Measurements from ENCODE around the gene OR10A2. TPM values are rescaled to one million over a fixed set of nuclear protein-coding genes. Genes with fewer than 3 reads are reported as not detected.

Gene OR10A2
- total and polyA plus RNA-seq, 7 donors, result not detected

- DNase-seq, result no peak
- intact Hi-C loops (cut with DNase I), result no loop called here
Measured at GRCh38 chr11:6855971-6856541, 6.8 kb upstream of the OR10A2 start.

GRCh38 chr11:6856871-6857270, 6.0 kb upstream of the OR10A2 start:
- Histone ChIP-seq H3K36me3 (no peaks in the 10 kb centered on the region), H3K4me3 (no peak overlapping the region), H3K27ac (no peak overlapping the region), H3K27me3 (no peaks in the 10 kb centered on the region), H3K9me3 (no peaks in the 10 kb centered on the region), H3K4me1 (peaks cover 0 to 14% (median 8%) of the 10 kb centered on the region in 4 donors)
- TF ChIP-seq EP300 (IDR thresholded peaks at IDR 0.05), result no peak
- TF ChIP-seq POLR2A (IDR thresholded peaks at IDR 0.05), result no peak
- TF ChIP-seq CTCF (IDR thresholded peaks at IDR 0.05), result no peak
- TF ChIP-seq POLR2AphosphoS5 (IDR thresholded peaks at IDR 0.05), result no peak
- WGBS, 2 donors, result 40 to 61% methylated on average over 3 of the region's 3 CpGs
- intact Hi-C loops (cut with DNase I), result no loop called here
- DNase-seq, result no peak

More at GRCh38 chr11:6855971-6856541, 6.8 kb upstream of the OR10A2 start:
- TF ChIP-seq POLR2A (IDR thresholded peaks at IDR 0.05) (no peak), CTCF (IDR thresholded peaks at IDR 0.05) (no peak), POLR2AphosphoS5 (IDR thresholded peaks at IDR 0.05) (no peak), EP300 (IDR thresholded peaks at IDR 0.05) (no peak)
- no peaks in the 10 kb centered on the region for H3K27me3 ChIP-seq
- H3K9me3 ChIP-seq, result no peaks in the 10 kb centered on the region
- no peak overlapping the region for H3K4me3 ChIP-seq
- H3K4me1 ChIP-seq, result peaks cover 0 to 14% (median 8%) of the 10 kb centered on the region in 4 donors
- H3K36me3 ChIP-seq, result no peaks in the 10 kb centered on the region
- no peak overlapping the region for H3K27ac ChIP-seq
- WGBS, 2 donors, result 33 to 59% methylated on average over 1 of the region's 1 CpG

- no peaks in the 10 kb centered on the region for H3K27me3 ChIP-seq
- no peak overlapping the region for H3K4me3 ChIP-seq
- intact Hi-C loops (cut with DNase I), result no loop called here
- H3K36me3 ChIP-seq, result no peaks in the 10 kb centered on the region
- DNase-seq, result no peak
- WGBS, 2 donors, result 71 to 90% methylated on average over 1 of the region's 1 CpG
- no peak for TF ChIP-seq CTCF (IDR thresholded peaks at IDR 0.05)
- no peak for TF ChIP-seq EP300 (IDR thresholded peaks at IDR 0.05)
- no peak for TF ChIP-seq POLR2AphosphoS5 (IDR thresholded peaks at IDR 0.05)
- no peak for TF ChIP-seq POLR2A (IDR thresholded peaks at IDR 0.05)
- no peak overlapping the region for H3K27ac ChIP-seq
- no peaks in the 10 kb centered on the region for H3K4me1 ChIP-seq
- H3K9me3 ChIP-seq, result no peaks in the 10 kb centered on the region
Measured at GRCh38 chr11:6864438-6864837, 1.6 kb downstream of the OR10A2 start.

GRCh38 chr11:6871278-6871677, 8.4 kb downstream of the OR10A2 start:
- Histone ChIP-seq H3K36me3 (no peaks in the 10 kb centered on the region), H3K27ac (no peak overlapping the region), H3K4me1 (no peaks in the 10 kb centered on the region), H3K9me3 (no peaks in the 10 kb centered on the region), H3K4me3 (no peak overlapping the region), H3K27me3 (no peaks in the 10 kb centered on the region)
- intact Hi-C loops (cut with DNase I), result no loop called here
- DNase-seq, result no peak
- TF ChIP-seq POLR2A (IDR thresholded peaks at IDR 0.05) (no peak), POLR2AphosphoS5 (IDR thresholded peaks at IDR 0.05) (no peak), EP300 (IDR thresholded peaks at IDR 0.05) (no peak), CTCF (IDR thresholded peaks at IDR 0.05) (no peak)
- WGBS, 2 donors, result 91 to 93% methylated on average over 1 of the region's 1 CpG

GRCh38 chr11:6875761-6876160, 12.9 kb downstream of the OR10A2 start:
- TF ChIP-seq POLR2A (IDR thresholded peaks at IDR 0.05) (no peak), POLR2AphosphoS5 (IDR thresholded peaks at IDR 0.05) (no peak), EP300 (IDR thresholded peaks at IDR 0.05) (no peak), CTCF (IDR thresholded peaks at IDR 0.05) (no peak)
- Histone ChIP-seq H3K9me3 (peaks cover 0 to 3% (median 0%) of the 10 kb centered on the region in 4 donors), H3K4me3 (no peak overlapping the region), H3K36me3 (no peaks in the 10 kb centered on the region), H3K27ac (no peak overlapping the region), H3K4me1 (no peaks in the 10 kb centered on the region), H3K27me3 (no peaks in the 10 kb centered on the region)
- intact Hi-C loops (cut with DNase I), result no loop called here
- DNase-seq, result no peak
- WGBS, 2 donors, result 83 to 89% methylated on average over 2 of the region's 2 CpGs

Data from sigmoid colon (tissue), 7 donors.